ENCODE results near the gene SETBP1. TPM values are rescaled to one million over a fixed set of nuclear protein-coding genes. Genes with fewer than 3 reads are reported as not detected.

Gene SETBP1
- total RNA-seq, 1 experiment from 2014 or later = 0.05 TPM

DNA sequence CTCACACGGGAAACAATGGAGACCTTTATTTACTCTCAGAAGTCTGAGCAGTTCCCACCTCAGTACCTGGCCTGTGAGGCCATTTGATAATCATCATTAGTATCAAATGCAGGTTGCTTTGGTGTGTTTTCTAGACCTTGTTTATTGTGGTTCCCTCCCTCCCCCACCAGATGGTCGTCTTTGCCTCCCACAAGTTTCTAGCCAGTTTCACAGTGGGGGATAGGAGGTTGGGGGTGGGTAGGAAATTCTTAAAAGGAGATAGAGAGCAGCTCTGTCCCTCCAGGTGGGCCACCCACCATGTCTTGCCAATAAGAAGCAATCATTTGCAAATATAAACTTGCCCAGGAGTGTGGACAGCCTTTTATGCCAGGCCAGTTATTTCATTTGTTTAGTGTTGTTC is 31.3 kb downstream of the SETBP1 start:
- intact Hi-C loops (cut with micrococcal nuclease) = no loop called here
- ChIA-PET CTCF (no interaction called here), POLR2A (no interaction called here)

DNA sequence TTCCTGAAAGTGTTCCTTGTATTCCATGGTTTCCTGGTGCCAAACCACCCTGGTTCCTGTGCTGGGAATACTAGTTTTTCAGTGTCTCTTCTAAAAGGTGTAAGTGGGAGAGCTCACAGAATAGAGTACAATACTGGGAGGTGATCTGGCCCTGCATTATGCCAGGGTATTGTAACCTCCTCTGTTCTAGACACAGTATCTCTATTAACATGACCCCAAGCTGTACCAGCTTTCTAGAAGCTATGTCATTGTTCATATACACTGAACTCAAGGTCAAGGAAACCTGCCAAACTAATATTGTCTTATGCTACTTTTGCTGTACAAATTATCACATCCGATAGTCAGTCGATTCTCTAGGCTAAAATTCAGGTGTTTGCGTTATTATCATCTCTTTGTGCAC is 32.7 kb downstream of the SETBP1 start:
- ChIA-PET POLR2A (no interaction called here), RAD21 (ENCODE audit: low non-redundant PET in 1 of 2, low total read pairs in 2 of 2, uncharacterized antibody in 2 of 2, unreplicated experiment in 2 of 2) (no interaction called here), CTCF (no interaction called here)
- BruUV-seq (replicated peaks) = no TSS peak
- Histone ChIP-seq H4K20me1 (ENCODE audit: insufficient read depth) (no peaks in the 10 kb centered on the region), H3K9me2 (ENCODE audit: insufficient read depth) (no peaks in the 10 kb centered on the region), H3K4me1 (ENCODE audit: control insufficient read depth in 1 of 2, insufficient read depth in 2 of 2, low read length in 2 of 2) (no peaks in the 10 kb centered on the region), H3K4me2 (ENCODE audit: low read length) (no peak overlapping the region), H3K27ac (ENCODE audit: low read depth, low read length) (no peak overlapping the region), H3K9me3 (ENCODE audit: control insufficient read depth in 1 of 2, insufficient read depth in 1 of 2, low read depth in 1 of 2, low read length in 2 of 2) (peaks cover 0 to 11% of the 10 kb centered on the region in 2 experiments; a peak in 2 of 4 replicates), H3K9ac (ENCODE audit: low read length) (no peak overlapping the region), H3K79me2 (ENCODE audit: insufficient read depth, low read length) (no peaks in the 10 kb centered on the region), H3K4me3 (replicated peaks in 1 of 2; ENCODE audit: low read depth in 1 of 2, low read length in 2 of 2) (no peak overlapping the region), H2AFZ (ENCODE audit: low read depth, low read length, poor library complexity, severe bottlenecking) (no peak overlapping the region), H3K36me3 (ENCODE audit: control insufficient read depth in 1 of 2, insufficient read depth in 2 of 2, low read length in 2 of 2) (no peaks in the 10 kb centered on the region; a peak in 1 of 4 replicates), H3K27me3 (ENCODE audit: insufficient read depth, low read length) (no peaks in the 10 kb centered on the region)
- TF ChIP-seq FOSL1 (IDR thresholded peaks at IDR 0.05; ENCODE audit: low read depth) = no peak
- no peak for TF ChIP-seq EGR1 (IDR thresholded peaks at IDR 0.05; ENCODE audit: low read depth)
- no peak for TF ChIP-seq ELF1 (IDR thresholded peaks at IDR 0.05; ENCODE audit: borderline replicate concordance, low read depth)
- no peak for TF ChIP-seq POLR2AphosphoS5 (IDR thresholded peaks at IDR 0.05; ENCODE audit: low read depth, low read length)
- no peak for TF ChIP-seq RAD21 (IDR thresholded peaks at IDR 0.05; ENCODE audit: low read depth)
- TF ChIP-seq ZNF274 (IDR thresholded peaks at IDR 0.05; ENCODE audit: low read depth, low read length) = no peak
- TF ChIP-seq JUND (IDR thresholded peaks at IDR 0.05) = no peak
- TF ChIP-seq, protein P1, sequence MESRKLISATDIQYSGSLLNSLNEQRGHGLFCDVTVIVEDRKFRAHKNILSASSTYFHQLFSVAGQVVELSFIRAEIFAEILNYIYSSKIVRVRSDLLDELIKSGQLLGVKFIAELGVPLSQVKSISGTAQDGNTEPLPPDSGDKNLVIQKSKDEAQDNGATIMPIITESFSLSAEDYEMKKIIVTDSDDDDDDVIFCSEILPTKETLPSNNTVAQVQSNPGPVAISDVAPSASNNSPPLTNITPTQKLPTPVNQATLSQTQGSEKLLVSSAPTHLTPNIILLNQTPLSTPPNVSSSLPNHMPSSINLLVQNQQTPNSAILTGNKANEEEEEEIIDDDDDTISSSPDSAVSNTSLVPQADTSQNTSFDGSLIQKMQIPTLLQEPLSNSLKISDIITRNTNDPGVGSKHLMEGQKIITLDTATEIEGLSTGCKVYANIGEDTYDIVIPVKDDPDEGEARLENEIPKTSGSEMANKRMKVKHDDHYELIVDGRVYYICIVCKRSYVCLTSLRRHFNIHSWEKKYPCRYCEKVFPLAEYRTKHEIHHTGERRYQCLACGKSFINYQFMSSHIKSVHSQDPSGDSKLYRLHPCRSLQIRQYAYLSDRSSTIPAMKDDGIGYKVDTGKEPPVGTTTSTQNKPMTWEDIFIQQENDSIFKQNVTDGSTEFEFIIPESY (IDR thresholded peaks at IDR 0.05; ENCODE audit: extremely low read depth, insufficient replicate concordance, low read length) = no peak
- TF ChIP-seq SP1 (IDR thresholded peaks at IDR 0.05; ENCODE audit: low read depth) = no peak
- no peak for TF ChIP-seq SRF (IDR thresholded peaks at IDR 0.05; ENCODE audit: low read depth)
- no peak for DNase-seq (ENCODE audit: low read depth, low spot score)
- ATAC-seq = no peak
- intact Hi-C loops (cut with micrococcal nuclease) = no loop called here

More for the DNA sequence above, 31.3 kb downstream of the SETBP1 start:
- no peak for ATAC-seq
- Histone ChIP-seq H3K4me2 (ENCODE audit: low read length) (no peak overlapping the region), H3K9ac (ENCODE audit: low read length) (no peak overlapping the region), H3K4me3 (replicated peaks in 1 of 2; ENCODE audit: low read depth in 1 of 2, low read length in 2 of 2) (no peak overlapping the region), H4K20me1 (ENCODE audit: insufficient read depth) (no peaks in the 10 kb centered on the region), H3K27ac (ENCODE audit: low read depth, low read length) (no peak overlapping the region), H3K27me3 (ENCODE audit: insufficient read depth, low read length) (no peaks in the 10 kb centered on the region), H2AFZ (ENCODE audit: low read depth, low read length, poor library complexity, severe bottlenecking) (no peak overlapping the region), H3K36me3 (ENCODE audit: control insufficient read depth in 1 of 2, insufficient read depth in 2 of 2, low read length in 2 of 2) (no peaks in the 10 kb centered on the region), H3K9me3 (ENCODE audit: control insufficient read depth in 1 of 2, insufficient read depth in 1 of 2, low read depth in 1 of 2, low read length in 2 of 2) (peaks cover 0 to 16% of the 10 kb centered on the region in 2 experiments; a peak in 2 of 4 replicates), H3K4me1 (ENCODE audit: control insufficient read depth in 1 of 2, insufficient read depth in 2 of 2, low read length in 2 of 2) (no peaks in the 10 kb centered on the region), H3K79me2 (ENCODE audit: insufficient read depth, low read length) (no peaks in the 10 kb centered on the region), H3K9me2 (ENCODE audit: insufficient read depth) (no peaks in the 10 kb centered on the region)
- no TSS peak for BruUV-seq (replicated peaks)
- RAD21 ChIA-PET (ENCODE audit: low non-redundant PET in 1 of 2, low total read pairs in 2 of 2, uncharacterized antibody in 2 of 2, unreplicated experiment in 2 of 2) = no interaction called here
- DNase-seq (ENCODE audit: low read depth, low spot score) = no peak
- TF ChIP-seq SP1 (IDR thresholded peaks at IDR 0.05; ENCODE audit: low read depth) = no peak
- TF ChIP-seq JUND (IDR thresholded peaks at IDR 0.05) = no peak
- no peak for TF ChIP-seq EZH2 (IDR thresholded peaks at IDR 0.05)
- TF ChIP-seq, protein P2, sequence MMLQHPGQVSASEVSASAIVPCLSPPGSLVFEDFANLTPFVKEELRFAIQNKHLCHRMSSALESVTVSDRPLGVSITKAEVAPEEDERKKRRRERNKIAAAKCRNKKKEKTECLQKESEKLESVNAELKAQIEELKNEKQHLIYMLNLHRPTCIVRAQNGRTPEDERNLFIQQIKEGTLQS (IDR thresholded peaks at IDR 0.05) = no peak
